ENCODE data around the gene ENGASE.
A peak's percentile ranks its signal among the peaks of the same experiment; 100 is the strongest.

ENGASE gene

GRCh38 chr17:79038545-79039135, 36.0 kb upstream of the ENGASE start:
- no peak for DNase-seq (ENCODE audit: low read depth in 2 of 3, low spot score in 1 of 3)

- no peak for DNase-seq (ENCODE audit: low read depth in 2 of 3, low spot score in 1 of 3)
These were observed 35.5 kb upstream of the ENGASE start for GRCh38 chr17:79039171-79039570.

GRCh38 chr17:79039886-79040285, 34.7 kb upstream of the ENGASE start:
- no peak for DNase-seq (ENCODE audit: low read depth in 2 of 3, low spot score in 1 of 3)

- no peak for DNase-seq (ENCODE audit: low read depth in 2 of 3, low spot score in 1 of 3)
These were observed 33.5 kb upstream of the ENGASE start for GRCh38 chr17:79041041-79041570.

- no peak for DNase-seq (ENCODE audit: low read depth in 2 of 3, low spot score in 1 of 3)
These were observed 32.8 kb upstream of the ENGASE start for GRCh38 chr17:79041723-79042420.

GRCh38 chr17:79042421-79043190, 32.0 kb upstream of the ENGASE start:
- peak; percentile 55 to 66 (median 59) for DNase-seq (ENCODE audit: low read depth in 2 of 3, low spot score in 1 of 3)

- DNase-seq (ENCODE audit: low read depth in 2 of 3, low spot score in 1 of 3) = no peak
These were observed 31.3 kb upstream of the ENGASE start for GRCh38 chr17:79043191-79043930.

GRCh38 chr17:79043931-79044320, 30.7 kb upstream of the ENGASE start:
- DNase-seq (ENCODE audit: low read depth in 2 of 3, low spot score in 1 of 3) = no peak

- no peak for DNase-seq (ENCODE audit: low read depth in 2 of 3, low spot score in 1 of 3)
These were observed 30.2 kb upstream of the ENGASE start for GRCh38 chr17:79044462-79044861.

- no peak for DNase-seq (ENCODE audit: low read depth in 2 of 3, low spot score in 1 of 3)
These were observed 29.5 kb upstream of the ENGASE start for GRCh38 chr17:79045001-79045729.

- DNase-seq (ENCODE audit: low read depth in 2 of 3, low spot score in 1 of 3) = peak; percentile 33 to 61 (median 47)
These were observed 28.8 kb upstream of the ENGASE start for GRCh38 chr17:79045842-79046196.

- no peak for DNase-seq (ENCODE audit: low read depth in 2 of 3, low spot score in 1 of 3)
These were observed 28.3 kb upstream of the ENGASE start for GRCh38 chr17:79046197-79046915.

GRCh38 chr17:79046916-79047280, 27.7 kb upstream of the ENGASE start:
- DNase-seq (ENCODE audit: low read depth in 2 of 3, low spot score in 1 of 3) = no peak

GRCh38 chr17:79047291-79047920, 27.2 kb upstream of the ENGASE start:
- DNase-seq (ENCODE audit: low read depth in 2 of 3, low spot score in 1 of 3) = no peak

- DNase-seq (ENCODE audit: low read depth in 2 of 3, low spot score in 1 of 3) = no peak
These were observed 26.4 kb upstream of the ENGASE start for GRCh38 chr17:79047923-79048825.

- DNase-seq (ENCODE audit: low read depth in 2 of 3, low spot score in 1 of 3) = no peak
These were observed 25.5 kb upstream of the ENGASE start for GRCh38 chr17:79048826-79049755.

- no peak for DNase-seq (ENCODE audit: low read depth in 2 of 3, low spot score in 1 of 3)
These were observed 24.8 kb upstream of the ENGASE start for GRCh38 chr17:79049821-79050220.

- DNase-seq (ENCODE audit: low read depth in 2 of 3, low spot score in 1 of 3) = no peak
These were observed 24.1 kb upstream of the ENGASE start for GRCh38 chr17:79050551-79050950.
